IMR-90 (cell line): ENCODE results near the gene CDS2.

Experiments
- CHD1 ChIP-seq: IDR thresholded peaks from 2 replicates; pipeline ENCODE4 v1.6.1; 2012; ENCODE audit warnings: low read depth, low read length, improper control_type of control experiment
- POLR2A ChIP-seq: IDR thresholded peaks from 2 replicates; pipeline ENCODE4 v1.6.1; 2012; ENCODE audit warnings: mild to moderate bottlenecking, low read depth, low read length
- TF ChIP-seq, protein P1 (sequence below): conservative IDR thresholded peaks from 2 replicates; pipeline ENCODE4 v1.5.1; 2012; ENCODE audit warnings: mild to moderate bottlenecking, low read depth, low read length, improper control_type of control experiment

DNA sequence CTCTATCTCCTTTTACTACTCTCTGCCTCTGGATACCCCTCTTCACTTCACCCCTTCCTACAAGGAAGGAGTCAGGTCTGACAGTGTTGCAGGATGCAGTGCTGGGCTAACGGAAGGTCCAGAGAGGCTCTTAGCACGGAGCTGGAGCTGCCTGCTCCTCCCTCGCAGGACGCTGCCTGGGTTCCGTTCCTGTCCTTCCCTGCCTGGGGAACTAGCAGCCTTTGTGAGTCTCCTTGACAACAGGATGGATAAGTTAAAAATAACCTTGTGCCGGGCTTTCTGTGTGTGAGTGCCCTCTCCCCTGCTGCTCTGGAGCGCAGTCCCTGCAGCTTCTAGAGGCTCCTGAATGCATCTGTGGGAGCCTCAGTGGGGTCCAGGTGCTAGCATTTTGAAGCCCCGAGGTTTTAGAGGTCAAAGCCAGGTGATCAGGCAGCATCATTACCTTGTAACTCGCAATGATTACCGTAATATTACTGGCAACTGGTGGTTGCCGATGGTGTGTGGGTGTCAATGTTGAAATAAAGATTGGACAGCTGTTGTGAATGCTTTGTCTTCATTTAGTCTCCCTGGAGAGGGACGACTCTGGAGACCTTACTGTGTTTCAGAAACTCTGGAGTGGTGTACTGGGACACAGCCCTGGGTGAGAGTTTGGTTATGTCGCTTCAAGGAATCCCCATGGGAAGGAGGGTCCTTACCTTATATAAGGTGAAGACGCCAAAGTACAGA is 44.4 kb downstream of the CDS2 start:
- TF ChIP-seq POLR2A (no peak), CHD1 (no peak)
- TF ChIP-seq, protein P1, sequence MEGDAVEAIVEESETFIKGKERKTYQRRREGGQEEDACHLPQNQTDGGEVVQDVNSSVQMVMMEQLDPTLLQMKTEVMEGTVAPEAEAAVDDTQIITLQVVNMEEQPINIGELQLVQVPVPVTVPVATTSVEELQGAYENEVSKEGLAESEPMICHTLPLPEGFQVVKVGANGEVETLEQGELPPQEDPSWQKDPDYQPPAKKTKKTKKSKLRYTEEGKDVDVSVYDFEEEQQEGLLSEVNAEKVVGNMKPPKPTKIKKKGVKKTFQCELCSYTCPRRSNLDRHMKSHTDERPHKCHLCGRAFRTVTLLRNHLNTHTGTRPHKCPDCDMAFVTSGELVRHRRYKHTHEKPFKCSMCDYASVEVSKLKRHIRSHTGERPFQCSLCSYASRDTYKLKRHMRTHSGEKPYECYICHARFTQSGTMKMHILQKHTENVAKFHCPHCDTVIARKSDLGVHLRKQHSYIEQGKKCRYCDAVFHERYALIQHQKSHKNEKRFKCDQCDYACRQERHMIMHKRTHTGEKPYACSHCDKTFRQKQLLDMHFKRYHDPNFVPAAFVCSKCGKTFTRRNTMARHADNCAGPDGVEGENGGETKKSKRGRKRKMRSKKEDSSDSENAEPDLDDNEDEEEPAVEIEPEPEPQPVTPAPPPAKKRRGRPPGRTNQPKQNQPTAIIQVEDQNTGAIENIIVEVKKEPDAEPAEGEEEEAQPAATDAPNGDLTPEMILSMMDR, result no peak
